HG03378 (cell line): ENCODE measurements around the gene FOXJ3.

Experiments used
- ATAC-seq: cut with Tn5 transposase; IDR thresholded peaks from one replicate; pipeline ENCODE4 v1.9.1; 2021; ENCODE audit warnings: mild to moderate bottlenecking, moderate library complexity; ENCODE audit not compliant: unreplicated experiment

FOXJ3 gene

GRCh38 chr1:42170779-42171621 is 164.0 kb downstream of the FOXJ3 start:
- ATAC-seq: no peak

GRCh38 chr1:42168763-42169162 is 166.3 kb downstream of the FOXJ3 start:
- ATAC-seq: no peak

- no peak for ATAC-seq
Measured at GRCh38 chr1:42168391-42168670, 166.7 kb downstream of the FOXJ3 start.

- ATAC-seq: no peak
Measured at GRCh38 chr1:42167611-42168390, 167.2 kb downstream of the FOXJ3 start.

GRCh38 chr1:42165511-42166210 is 169.4 kb downstream of the FOXJ3 start:
- no peak for ATAC-seq

- ATAC-seq: no peak
Measured at GRCh38 chr1:42164551-42165420, 170.2 kb downstream of the FOXJ3 start, which contains the start of gene GUCA2A. GUCA2A (minus strand) TSS chr1:42164745; CDS start chr1:42164712, 33 bp downstream.

GRCh38 chr1:42163536-42164503 is 171.2 kb downstream of the FOXJ3 start:
- ATAC-seq: no peak

GRCh38 chr1:42163114-42163513 is 171.9 kb downstream of the FOXJ3 start:
- ATAC-seq: no peak

- no peak for ATAC-seq
Measured at GRCh38 chr1:42162181-42162580, 172.9 kb downstream of the FOXJ3 start.

- ATAC-seq: no peak
Measured at GRCh38 chr1:42158189-42158588, 176.8 kb downstream of the FOXJ3 start.

- ATAC-seq: no peak
Measured at GRCh38 chr1:42157667-42158066, 177.4 kb downstream of the FOXJ3 start.

GRCh38 chr1:42155362-42155761 is 179.7 kb downstream of the FOXJ3 start:
- ATAC-seq: no peak

GRCh38 chr1:42154685-42155084 is 180.3 kb downstream of the FOXJ3 start:
- ATAC-seq: no peak

GRCh38 chr1:42153624-42154023 is 181.4 kb downstream of the FOXJ3 start:
- ATAC-seq: no peak

GRCh38 chr1:42152907-42153600 is 182.0 kb downstream of the FOXJ3 start, which contains the start of gene GUCA2B:
GUCA2B (plus strand) TSS chr1:42153410; CDS start chr1:42153451, 41 bp downstream.
- ATAC-seq: no peak

- ATAC-seq: no peak
Measured at GRCh38 chr1:42152119-42152518, 182.9 kb downstream of the FOXJ3 start.

GRCh38 chr1:42150651-42151050 is 184.4 kb downstream of the FOXJ3 start:
- no peak for ATAC-seq

- no peak for ATAC-seq
Measured at GRCh38 chr1:42148166-42148565, 186.9 kb downstream of the FOXJ3 start.
